GM12878 (cell line): ENCODE data around the gene PTMA. TPM values are rescaled to one million over a fixed set of nuclear protein-coding genes. Genes with fewer than 3 reads are reported as not detected.

Experiments
- BRCA1 ChIP-seq: IDR thresholded peaks from 2 replicates; pipeline ENCODE4 v1.6.1; 2011; ENCODE audit warnings: low read depth, low read length, improper control_type of control experiment
- CEBPB ChIP-seq, 2 experiments: fragments of 150-350 bp in 1 of 2; IDR thresholded peaks; 2 replicates each; pipeline ENCODE4 v1.6.1; 2012 to 2014; ENCODE audit warnings: low read depth in 2 of 2, low read length in 2 of 2, borderline replicate concordance in 1 of 2, inconsistent platforms in 1 of 2
- HDAC2 ChIP-seq: fragments of 200-600 bp; sonication (generic); IDR thresholded peaks from 2 replicates; pipeline ENCODE4 v1.6.1; 2017
- KAT2A ChIP-seq: conservative IDR thresholded peaks from 2 replicates; pipeline ENCODE4 v1.6.1; 2011; ENCODE audit warnings: low read depth, low read length; ENCODE audit not compliant: control insufficient read depth
- LARP7 ChIP-seq: fragments of 450-650 bp; IDR thresholded peaks from 2 replicates; pipeline ENCODE4 v1.6.1; 2017; ENCODE audit warnings: mild to moderate bottlenecking
- NR2F1 ChIP-seq: fragments of 450-650 bp; conservative IDR thresholded peaks from 2 replicates; pipeline ENCODE4 v1.6.1; 2017; ENCODE audit warnings: mild to moderate bottlenecking
- PAX8 ChIP-seq: fragments of 450-650 bp; IDR thresholded peaks from 2 replicates; pipeline ENCODE4 v1.6.1; 2017; ENCODE audit warnings: mild to moderate bottlenecking, moderate library complexity
- POLR2AphosphoS2 ChIP-seq: IDR thresholded peaks from 2 replicates; pipeline ENCODE4 v1.6.1; 2011; ENCODE audit warnings: low read depth, mild to moderate bottlenecking, low read length, improper control_type of control experiment, moderate library complexity
- POU2F2 ChIP-seq: IDR thresholded peaks from 3 replicates; pipeline ENCODE4 v1.6.1; 2011; ENCODE audit warnings: low read depth, mild to moderate bottlenecking, low read length, borderline replicate concordance
- RAD21 ChIP-seq: IDR thresholded peaks from 2 replicates; pipeline ENCODE4 v1.6.1; 2011; ENCODE audit warnings: mild to moderate bottlenecking, low read depth, low read length, moderate library complexity; ENCODE audit not compliant: insufficient read depth
- SIX5 ChIP-seq: IDR thresholded peaks from 2 replicates; pipeline ENCODE4 v1.6.1; 2011; ENCODE audit warnings: mild to moderate bottlenecking, low read depth, low read length, moderate library complexity; ENCODE audit not compliant: severe bottlenecking
- SMC3 ChIP-seq: IDR thresholded peaks from 2 replicates; pipeline ENCODE4 v1.6.1; 2011; ENCODE audit warnings: low read length, improper control_type of control experiment, borderline replicate concordance
- YBX1 ChIP-seq: fragments of 450-650 bp; IDR thresholded peaks from 2 replicates; pipeline ENCODE4 v1.6.1; 2016; ENCODE audit warnings: antibody characterized with exemption
- polyA plus RNA-seq, 11 experiments: library from polyadenylated mRNA; depleted of rRNA in 4 of 11; unstranded in 6 of 11; stranded (reverse) in 5 of 11; fragments of >200 nt; fragmentation: Nextera tagmentation in 4 of 11; fragmentation: Illumina TruSeq in 1 of 11; extraction: Ambion mirVana in 4 of 11; extraction: Trizol in 1 of 11; gene quantifications; 1 replicate in 1 of 11; 2 replicates in 10 of 11; pipeline versions ENCODE4 v1.2.1 to v1.2.3, GENCODE V29; 2011 to 2016; ENCODE audit warnings: inconsistent platforms in 2 of 11, missing spikeins in 2 of 11, low read depth in 1 of 11
- total RNA-seq, 4 experiments: library from RNA; depleted of rRNA in 3 of 4; stranded (reverse); fragments of >200 nt in 3 of 4; fragmentation: Illumina TruSeq in 1 of 4; extraction: Trizol in 1 of 4; gene quantifications; 2 replicates each; pipeline versions ENCODE4 v1.2.1 to v1.2.3, GENCODE V29; 2013 to 2021
- TF ChIP-seq, protein P1 (sequence below): fragments of 450-650 bp; IDR thresholded peaks from 2 replicates; pipeline ENCODE4 v1.6.1; 2017; ENCODE audit warnings: mild to moderate bottlenecking, moderate library complexity
- TF ChIP-seq, protein P2 (sequence below): fragments of 450-650 bp; conservative IDR thresholded peaks from 2 replicates; pipeline ENCODE4 v1.6.1; 2017; ENCODE audit warnings: mild to moderate bottlenecking, moderate library complexity
- TF ChIP-seq, protein P3 (sequence below): fragments of 450-650 bp; IDR thresholded peaks from 2 replicates; pipeline ENCODE4 v1.6.1; 2017; ENCODE audit warnings: low read depth, mild to moderate bottlenecking, moderate library complexity
- TF ChIP-seq, protein P4 (sequence below): IDR thresholded peaks from 2 replicates; pipeline ENCODE4 v1.6.1; 2012; ENCODE audit warnings: mild to moderate bottlenecking, low read depth, low read length

PTMA gene
- total and polyA plus RNA-seq, 10 of the 15 experiments (the other 5 are each of a cell fraction or from before 2014, with no cell fraction given): 1,144 to 5,018 (median 3,464) TPM

DNA sequence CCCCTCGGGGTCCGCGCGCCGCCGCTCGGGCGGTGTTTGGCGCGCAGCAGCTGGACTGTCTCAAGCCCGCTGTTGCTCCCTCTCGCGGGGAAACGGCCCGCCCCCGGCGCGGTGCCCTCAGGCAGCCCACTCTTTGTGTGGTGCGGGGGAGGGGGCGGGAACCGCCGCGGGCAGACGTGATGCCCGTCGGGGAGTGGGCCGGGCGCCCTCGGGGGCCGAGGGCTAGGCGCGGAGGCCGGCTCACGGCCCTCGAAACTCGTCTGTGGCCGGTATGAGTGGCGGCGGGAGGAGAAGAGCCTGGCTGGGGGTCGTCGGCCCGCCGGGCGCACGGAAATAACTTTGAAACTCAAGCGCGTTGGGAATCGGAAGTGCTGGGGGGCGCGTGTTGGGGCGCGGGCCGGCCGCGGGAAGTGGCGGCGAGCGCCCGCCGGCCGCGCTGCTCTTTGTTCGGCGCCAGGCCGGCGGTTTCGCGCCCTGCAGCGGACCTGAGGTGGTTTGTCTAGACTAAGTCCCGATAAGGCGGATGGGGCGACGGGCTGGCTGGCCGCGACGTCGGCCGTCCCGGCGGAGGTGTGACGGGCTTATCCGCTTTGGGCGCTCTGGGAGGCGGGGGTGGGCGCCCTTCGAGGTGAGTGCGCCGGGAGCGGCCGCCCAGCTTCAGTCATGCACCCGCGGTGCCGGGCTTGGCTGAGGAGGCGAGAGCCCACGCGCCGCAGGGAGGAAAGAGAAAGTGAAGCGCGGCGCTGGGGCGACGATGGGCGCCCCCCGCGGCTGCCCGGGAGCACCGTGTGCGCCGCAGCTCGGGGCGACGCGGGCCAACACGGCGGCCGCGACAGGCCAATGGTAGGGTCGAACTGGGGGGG, 679 bp downstream of the PTMA start (continued):
- TF ChIP-seq, protein P1, sequence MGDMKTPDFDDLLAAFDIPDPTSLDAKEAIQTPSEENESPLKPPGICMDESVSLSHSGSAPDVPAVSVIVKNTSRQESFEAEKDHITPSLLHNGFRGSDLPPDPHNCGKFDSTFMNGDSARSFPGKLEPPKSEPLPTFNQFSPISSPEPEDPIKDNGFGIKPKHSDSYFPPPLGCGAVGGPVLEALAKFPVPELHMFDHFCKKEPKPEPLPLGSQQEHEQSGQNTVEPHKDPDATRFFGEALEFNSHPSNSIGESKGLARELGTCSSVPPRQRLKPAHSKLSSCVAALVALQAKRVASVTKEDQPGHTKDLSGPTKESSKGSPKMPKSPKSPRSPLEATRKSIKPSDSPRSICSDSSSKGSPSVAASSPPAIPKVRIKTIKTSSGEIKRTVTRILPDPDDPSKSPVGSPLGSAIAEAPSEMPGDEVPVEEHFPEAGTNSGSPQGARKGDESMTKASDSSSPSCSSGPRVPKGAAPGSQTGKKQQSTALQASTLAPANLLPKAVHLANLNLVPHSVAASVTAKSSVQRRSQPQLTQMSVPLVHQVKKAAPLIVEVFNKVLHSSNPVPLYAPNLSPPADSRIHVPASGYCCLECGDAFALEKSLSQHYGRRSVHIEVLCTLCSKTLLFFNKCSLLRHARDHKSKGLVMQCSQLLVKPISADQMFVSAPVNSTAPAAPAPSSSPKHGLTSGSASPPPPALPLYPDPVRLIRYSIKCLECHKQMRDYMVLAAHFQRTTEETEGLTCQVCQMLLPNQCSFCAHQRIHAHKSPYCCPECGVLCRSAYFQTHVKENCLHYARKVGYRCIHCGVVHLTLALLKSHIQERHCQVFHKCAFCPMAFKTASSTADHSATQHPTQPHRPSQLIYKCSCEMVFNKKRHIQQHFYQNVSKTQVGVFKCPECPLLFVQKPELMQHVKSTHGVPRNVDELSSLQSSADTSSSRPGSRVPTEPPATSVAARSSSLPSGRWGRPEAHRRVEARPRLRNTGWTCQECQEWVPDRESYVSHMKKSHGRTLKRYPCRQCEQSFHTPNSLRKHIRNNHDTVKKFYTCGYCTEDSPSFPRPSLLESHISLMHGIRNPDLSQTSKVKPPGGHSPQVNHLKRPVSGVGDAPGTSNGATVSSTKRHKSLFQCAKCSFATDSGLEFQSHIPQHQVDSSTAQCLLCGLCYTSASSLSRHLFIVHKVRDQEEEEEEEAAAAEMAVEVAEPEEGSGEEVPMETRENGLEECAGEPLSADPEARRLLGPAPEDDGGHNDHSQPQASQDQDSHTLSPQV: no peak
- no peak for TF ChIP-seq NR2F1
- TF ChIP-seq SMC3: no peak
- TF ChIP-seq CEBPB (IDR thresholded peaks at IDR 0.05; ENCODE audit: borderline replicate concordance in 1 of 2, low read depth in 2 of 2, low read length in 2 of 2): no peak
- no peak for TF ChIP-seq BRCA1
- no peak for TF ChIP-seq POU2F2
- no peak for TF ChIP-seq SIX5
- peak; percentile 15 for TF ChIP-seq POLR2AphosphoS2
- TF ChIP-seq, protein P2, sequence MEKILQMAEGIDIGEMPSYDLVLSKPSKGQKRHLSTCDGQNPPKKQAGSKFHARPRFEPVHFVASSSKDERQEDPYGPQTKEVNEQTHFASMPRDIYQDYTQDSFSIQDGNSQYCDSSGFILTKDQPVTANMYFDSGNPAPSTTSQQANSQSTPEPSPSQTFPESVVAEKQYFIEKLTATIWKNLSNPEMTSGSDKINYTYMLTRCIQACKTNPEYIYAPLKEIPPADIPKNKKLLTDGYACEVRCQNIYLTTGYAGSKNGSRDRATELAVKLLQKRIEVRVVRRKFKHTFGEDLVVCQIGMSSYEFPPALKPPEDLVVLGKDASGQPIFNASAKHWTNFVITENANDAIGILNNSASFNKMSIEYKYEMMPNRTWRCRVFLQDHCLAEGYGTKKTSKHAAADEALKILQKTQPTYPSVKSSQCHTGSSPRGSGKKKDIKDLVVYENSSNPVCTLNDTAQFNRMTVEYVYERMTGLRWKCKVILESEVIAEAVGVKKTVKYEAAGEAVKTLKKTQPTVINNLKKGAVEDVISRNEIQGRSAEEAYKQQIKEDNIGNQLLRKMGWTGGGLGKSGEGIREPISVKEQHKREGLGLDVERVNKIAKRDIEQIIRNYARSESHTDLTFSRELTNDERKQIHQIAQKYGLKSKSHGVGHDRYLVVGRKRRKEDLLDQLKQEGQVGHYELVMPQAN: no peak; the same call in 1 of the 2 replicates
- TF ChIP-seq, protein P3, sequence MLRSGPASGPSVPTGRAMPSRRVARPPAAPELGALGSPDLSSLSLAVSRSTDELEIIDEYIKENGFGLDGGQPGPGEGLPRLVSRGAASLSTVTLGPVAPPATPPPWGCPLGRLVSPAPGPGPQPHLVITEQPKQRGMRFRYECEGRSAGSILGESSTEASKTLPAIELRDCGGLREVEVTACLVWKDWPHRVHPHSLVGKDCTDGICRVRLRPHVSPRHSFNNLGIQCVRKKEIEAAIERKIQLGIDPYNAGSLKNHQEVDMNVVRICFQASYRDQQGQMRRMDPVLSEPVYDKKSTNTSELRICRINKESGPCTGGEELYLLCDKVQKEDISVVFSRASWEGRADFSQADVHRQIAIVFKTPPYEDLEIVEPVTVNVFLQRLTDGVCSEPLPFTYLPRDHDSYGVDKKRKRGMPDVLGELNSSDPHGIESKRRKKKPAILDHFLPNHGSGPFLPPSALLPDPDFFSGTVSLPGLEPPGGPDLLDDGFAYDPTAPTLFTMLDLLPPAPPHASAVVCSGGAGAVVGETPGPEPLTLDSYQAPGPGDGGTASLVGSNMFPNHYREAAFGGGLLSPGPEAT: 0 out of 2 replicates have a peak, but pooled peaks have one; percentile 1
- TF ChIP-seq, protein P4, sequence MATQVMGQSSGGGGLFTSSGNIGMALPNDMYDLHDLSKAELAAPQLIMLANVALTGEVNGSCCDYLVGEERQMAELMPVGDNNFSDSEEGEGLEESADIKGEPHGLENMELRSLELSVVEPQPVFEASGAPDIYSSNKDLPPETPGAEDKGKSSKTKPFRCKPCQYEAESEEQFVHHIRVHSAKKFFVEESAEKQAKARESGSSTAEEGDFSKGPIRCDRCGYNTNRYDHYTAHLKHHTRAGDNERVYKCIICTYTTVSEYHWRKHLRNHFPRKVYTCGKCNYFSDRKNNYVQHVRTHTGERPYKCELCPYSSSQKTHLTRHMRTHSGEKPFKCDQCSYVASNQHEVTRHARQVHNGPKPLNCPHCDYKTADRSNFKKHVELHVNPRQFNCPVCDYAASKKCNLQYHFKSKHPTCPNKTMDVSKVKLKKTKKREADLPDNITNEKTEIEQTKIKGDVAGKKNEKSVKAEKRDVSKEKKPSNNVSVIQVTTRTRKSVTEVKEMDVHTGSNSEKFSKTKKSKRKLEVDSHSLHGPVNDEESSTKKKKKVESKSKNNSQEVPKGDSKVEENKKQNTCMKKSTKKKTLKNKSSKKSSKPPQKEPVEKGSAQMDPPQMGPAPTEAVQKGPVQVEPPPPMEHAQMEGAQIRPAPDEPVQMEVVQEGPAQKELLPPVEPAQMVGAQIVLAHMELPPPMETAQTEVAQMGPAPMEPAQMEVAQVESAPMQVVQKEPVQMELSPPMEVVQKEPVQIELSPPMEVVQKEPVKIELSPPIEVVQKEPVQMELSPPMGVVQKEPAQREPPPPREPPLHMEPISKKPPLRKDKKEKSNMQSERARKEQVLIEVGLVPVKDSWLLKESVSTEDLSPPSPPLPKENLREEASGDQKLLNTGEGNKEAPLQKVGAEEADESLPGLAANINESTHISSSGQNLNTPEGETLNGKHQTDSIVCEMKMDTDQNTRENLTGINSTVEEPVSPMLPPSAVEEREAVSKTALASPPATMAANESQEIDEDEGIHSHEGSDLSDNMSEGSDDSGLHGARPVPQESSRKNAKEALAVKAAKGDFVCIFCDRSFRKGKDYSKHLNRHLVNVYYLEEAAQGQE: no peak
- no peak for TF ChIP-seq RAD21
- no peak for TF ChIP-seq YBX1
- TF ChIP-seq PAX8: no peak
- peak; percentile 98 for TF ChIP-seq LARP7
- TF ChIP-seq KAT2A: no peak
- TF ChIP-seq HDAC2: no peak
